NOMO-1 treated with dmso at 0.1 percent for 144 hours (cell line): Measurements from ENCODE around the gene EPB41L1.

Experiments
- DNase-seq: peaks from one replicate; lab custom pipeline; 2025; ENCODE audit not compliant: unreplicated experiment; lab: John Stamatoyannopoulos, UW

The EPB41L1 gene

DNA sequence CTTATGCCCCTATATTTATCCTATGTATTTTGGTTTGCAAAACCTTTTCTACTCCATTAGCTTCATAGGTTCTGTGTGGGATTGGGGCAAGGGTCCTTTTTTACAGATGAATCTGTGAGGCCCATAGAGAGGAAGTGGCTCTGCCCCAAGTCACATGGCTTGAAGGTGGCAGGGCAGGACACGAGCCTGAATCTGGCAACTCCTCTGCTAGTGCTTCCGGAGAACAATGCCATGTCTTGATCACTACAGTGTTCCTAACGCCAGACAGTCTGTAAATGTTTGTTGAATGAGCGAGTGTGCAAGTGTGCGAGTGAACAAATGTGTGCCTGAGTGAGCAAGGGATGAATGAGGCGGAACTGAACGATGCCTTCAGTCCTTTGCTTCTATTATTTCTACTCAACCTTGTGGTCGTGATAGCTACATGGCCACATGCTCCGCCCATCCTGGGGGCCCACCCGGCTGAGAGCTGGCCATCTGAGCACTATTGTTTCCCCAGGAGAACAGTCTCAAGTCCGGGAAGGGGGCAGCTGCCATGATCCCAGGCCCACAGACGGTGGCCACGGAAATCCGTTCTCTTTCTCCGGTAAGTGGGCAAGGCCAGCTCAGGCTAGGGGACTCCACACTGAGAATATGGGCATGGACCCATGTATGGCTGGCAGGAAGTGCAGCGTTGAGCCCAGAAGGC lies 64.0 kb downstream of the EPB41L1 start:
- DNase-seq = no peak

DNA sequence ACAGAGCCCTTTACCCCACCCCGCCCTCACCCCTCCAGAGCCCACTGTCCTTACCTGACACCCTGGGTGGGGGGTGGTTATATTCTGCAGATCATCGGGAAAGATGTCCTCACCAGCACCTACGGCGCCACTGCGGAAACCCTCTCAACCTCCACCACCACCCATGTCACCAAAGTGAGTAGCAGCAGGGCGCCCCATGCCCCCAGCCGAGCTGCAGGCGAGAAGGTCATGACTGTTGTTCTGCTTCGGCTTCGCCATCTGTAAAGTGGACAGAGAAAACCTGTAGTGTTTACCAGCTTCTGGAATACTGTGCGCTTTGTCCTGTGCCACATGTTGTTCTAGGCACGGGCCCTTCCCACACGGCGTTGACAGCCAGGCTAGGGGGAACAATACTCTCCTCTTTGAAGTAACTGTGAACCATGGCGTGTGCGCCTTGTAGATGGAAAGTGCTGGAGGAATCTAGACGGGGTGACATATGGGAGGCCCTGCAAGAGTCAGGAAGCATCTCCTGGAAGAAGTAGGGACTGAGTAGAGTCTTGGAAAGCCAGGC lies 65.2 kb downstream of the EPB41L1 start:
- DNase-seq = no peak

DNA sequence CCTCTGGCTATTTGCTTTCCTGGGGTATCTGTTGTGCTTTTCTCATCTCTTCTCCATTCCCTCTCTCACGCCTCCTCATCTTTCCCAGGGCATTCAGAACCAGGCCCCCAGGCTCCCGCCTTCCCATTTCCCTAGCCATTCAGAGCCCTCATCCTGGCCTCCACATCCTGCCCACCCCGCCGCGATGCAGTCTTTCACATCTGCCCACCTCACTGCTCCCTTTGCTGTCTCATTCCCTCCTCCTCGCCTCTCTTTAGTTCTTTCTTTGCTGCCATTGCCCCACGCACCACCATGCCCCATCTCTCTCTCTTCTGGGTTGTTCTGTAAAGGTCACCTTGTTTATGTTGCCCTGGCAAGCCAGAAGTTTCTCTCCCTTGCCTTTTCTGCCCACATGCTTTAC lies 71.1 kb downstream of the EPB41L1 start:
- no peak for DNase-seq

DNA sequence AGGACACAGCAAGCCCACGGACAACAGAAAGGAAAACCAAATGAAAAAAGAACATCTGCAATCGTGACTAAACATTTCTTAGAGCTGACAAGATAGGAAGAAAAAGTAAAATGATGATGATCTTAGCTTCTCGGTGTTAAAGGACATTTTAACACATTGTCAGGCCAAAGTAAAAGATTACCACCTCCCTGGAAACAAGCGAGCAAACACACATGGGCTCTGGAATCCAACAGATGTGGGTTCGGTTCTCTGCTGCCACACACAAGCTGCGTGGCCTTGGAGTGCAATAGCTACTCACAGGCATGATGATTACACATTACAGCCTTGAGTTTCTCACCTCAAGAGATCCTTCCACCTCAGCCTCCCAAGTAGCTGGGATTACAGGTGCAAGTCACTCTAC lies 74.2 kb downstream of the EPB41L1 start:
- no peak for DNase-seq

DNA sequence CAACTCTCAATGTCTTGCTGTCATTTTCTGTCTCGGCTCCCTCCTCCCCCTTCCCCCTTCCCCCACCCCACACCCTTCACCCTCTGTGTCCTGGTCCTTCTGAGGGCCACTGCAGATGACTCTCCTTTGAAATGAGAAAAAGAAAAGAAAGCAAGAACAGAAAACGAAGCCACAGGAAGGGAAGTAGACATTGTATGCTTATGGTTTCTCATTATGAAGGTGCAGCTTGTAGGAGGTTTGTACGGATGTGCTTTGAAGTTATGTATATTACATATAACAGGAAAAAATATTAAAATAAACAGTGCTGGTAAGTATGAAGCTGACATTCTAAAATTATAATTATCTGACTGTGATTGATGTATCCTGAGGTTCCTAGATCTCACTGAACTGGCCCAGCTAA lies 75.5 kb downstream of the EPB41L1 start:
- no peak for DNase-seq

DNA sequence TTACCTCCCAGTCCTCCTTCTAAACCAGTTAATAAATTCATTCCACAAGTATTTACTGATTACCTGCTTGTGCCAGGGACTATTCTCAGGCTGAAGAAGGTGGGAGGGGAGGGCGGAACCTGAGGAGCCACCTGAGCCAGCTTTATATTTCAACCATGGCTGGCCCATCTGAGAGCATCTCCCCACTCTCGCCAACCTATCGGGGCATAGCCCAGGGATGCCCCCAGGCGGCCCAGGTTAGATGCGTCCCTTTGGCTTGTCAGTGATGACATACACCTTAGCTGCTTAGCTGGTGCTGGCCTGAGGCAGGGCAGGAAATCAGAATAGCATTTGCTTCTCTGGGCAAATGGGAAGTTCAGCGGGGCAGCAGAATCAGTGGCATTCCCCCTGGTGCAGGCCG lies 76.8 kb downstream of the EPB41L1 start:
- DNase-seq = no peak

DNA sequence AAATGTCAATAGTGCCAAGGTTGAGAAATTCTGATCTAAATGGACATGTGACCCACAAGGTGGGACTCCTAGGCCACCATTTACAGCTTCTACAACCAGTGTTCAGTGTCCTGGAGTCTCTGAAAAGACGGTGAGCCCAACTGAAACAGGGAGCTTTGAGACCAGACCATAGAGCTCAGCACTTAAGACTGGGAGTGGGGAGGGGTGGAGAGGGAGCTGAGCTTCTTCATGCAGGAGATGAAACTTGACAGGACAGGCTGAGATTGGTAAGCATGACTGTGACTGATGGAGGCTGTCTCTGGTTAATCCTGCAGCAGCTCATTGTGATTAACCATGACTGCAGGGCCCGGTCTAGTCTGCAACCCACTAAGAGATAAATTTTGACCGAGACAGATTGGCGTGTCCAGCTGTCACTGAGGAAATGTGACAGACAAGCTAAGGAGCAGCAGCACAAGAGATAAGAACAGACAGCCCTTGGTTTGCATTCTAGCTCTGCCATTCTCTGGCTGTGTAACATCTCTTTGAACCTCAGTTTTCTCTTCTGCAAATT lies 80.3 kb downstream of the EPB41L1 start:
- no peak for DNase-seq

DNA sequence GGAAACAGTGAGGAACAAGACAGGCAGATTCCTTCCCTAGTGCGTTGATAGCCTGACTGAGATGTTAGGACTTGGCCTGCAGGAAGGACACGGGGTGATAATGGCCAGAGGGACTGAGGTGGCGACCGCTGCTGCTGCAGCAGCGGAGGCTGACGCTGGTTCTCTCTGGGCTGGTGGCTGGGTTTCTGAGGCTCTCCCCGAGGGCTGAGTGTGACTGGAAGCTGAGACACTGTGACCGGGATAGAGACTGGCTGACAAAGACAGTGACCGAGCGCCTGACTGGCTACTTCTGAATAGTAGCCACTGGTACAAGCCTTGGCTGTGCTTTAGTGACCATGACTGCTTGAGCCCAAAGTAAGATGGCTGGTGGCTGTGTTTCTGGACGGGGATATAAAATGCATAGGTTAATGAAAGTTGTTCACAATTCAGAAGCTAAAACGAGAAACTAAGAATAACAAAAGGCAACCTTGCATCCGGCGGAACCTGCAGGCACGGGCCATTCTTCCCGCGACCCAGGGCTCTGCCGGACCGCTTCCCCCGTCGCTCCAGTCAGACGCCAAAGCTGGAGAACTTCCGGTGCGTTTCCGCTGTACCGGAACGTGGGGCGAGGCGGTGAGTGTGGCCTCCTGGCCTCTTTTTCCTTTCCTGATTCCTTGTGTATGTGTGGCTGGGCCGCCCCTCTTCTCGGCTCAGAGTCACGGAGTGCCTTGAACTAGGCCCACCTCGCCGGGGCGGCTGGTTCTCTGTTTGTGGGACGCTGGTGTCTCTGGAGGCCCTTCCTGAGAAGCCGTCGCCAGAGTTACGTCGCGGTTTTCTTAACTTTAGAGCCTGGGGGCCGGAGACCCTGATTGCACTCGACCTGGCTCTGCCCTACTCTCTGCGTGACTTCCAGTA lies 81.6 kb downstream of the EPB41L1 start, which contains the start of gene AAR2:
Gene AAR2 (plus strand): TSS at position 587 of the 894 bp plus-strand sequence. CDS start 3,391 bp downstream, outside the sequence.
- peak; percentile 81 for DNase-seq

DNA sequence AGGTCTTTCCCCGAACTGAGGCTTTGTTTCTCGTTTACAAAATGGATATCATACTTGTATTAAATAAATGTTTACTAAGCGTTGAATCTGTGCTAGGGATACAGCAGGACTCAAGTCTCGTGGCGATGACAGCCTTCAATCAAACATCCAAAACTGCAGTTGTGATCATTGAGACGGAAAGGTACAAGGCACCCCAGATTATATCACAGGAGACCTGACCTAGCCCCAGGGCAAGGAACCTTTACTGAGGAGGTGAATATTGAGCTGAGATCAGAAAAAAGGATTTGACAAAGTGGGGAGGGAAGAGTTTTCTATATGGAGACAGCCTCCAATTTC lies 82.2 kb downstream of the EPB41L1 start:
- no peak for DNase-seq

DNA sequence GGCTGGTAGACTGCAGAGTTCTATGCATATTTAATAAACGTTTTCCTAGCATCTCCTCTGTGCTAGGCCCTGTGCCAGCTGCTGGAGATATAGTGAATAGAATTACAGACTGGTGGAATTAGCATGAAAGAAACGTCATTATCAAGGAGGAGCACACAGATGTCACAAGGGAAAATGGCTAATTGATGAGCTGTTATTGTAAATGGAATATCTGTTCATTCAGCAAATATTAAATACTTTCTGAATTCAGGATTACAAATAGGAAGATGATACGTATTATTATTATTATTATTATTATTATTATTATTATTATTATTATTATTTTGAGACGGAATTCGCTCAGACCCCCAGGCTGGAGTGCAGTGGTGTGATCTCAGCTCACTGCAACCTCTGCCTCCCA lies 82.9 kb downstream of the EPB41L1 start:
- no peak for DNase-seq

DNA sequence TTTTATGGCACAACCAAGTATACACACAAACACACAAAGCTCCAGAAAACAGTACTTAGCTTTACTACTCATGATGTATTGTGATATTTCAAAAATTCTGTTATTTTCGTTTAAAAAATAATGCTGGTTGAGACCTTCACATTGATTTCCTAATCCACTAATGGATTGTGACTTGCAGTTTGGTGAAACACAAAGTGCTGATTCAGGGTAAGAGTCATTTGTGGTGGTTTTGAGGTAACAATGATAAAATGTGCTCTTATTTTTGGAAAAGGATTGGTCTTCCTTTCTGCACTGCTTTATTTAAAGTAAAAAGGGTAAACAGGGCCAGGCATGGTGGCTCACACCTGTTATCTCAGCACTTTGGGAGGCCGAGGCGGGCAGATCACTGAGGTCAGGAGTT lies 83.6 kb downstream of the EPB41L1 start:
- DNase-seq = no peak

DNA sequence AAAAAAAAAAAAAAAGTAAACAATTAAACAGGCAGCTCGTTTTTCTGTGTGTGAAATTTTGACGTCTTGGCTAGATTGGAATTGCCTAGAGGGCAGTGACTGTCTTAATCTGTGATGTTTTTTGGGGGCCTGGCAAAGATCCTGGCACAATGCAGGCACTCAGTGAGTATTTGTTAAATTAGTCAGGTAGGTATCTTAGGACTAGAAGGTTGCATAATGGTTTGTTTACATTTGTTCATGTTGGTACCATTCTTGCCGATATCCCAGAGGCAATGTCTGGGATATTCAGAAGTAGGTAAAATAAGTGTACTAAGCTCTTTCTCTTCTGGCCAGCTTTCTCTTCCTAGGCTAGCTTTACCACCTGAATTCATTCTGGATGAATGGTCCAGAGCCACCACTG lies 84.2 kb downstream of the EPB41L1 start:
- no peak for DNase-seq

DNA sequence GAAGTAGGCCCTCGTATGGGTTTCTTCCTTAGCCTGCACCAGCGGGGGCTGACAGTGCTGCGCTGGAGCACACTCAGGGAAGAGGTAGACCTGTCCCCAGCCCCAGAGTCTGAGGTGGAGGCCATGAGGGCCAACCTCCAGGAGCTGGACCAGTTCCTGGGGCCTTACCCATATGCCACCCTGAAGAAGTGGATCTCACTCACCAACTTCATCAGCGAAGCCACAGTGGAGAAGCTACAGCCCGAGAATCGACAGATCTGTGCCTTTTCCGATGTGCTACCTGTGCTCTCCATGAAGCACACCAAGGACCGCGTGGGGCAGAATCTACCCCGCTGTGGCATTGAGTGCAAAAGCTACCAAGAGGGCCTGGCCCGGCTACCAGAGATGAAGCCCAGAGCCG lies 85.5 kb downstream of the EPB41L1 start:
- no peak for DNase-seq

DNA sequence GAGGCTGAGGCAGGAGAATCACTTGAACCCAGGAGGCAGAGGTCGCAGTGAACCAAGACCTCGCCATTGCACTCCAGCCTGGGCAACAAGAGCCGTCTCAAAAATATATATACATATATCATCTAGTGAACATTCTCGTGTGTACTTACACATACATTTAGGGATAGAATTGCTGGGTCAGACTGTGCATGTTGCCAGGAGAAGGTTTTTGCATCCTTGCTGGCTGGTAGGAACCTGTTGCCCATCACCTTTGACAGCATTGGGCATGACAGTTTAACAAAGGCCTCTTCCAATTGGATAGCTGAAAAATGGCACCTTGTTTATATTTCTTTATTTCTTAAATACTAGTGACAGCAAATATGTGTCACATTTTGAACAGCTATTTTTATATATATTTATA lies 87.1 kb downstream of the EPB41L1 start:
- no peak for DNase-seq

DNA sequence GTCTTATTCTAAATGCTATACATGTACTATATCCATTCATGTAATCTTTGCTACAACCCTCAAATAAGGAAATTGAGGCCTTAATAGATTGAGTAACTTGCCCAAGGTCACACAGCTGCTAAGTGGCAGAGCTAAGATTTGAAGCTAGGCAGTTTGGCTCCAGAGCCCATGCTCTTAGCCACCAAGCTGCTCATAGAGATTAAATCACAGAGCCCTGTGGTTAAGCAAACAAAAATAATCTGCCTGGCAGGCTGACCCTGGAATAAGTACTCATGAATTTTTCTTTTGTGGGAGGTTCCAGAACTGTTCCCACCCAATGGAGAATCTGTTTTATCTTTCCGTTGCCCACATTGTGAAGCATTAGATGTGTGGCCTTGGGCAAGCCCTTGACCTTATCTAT lies 89.2 kb downstream of the EPB41L1 start:
- no peak for DNase-seq

DNA sequence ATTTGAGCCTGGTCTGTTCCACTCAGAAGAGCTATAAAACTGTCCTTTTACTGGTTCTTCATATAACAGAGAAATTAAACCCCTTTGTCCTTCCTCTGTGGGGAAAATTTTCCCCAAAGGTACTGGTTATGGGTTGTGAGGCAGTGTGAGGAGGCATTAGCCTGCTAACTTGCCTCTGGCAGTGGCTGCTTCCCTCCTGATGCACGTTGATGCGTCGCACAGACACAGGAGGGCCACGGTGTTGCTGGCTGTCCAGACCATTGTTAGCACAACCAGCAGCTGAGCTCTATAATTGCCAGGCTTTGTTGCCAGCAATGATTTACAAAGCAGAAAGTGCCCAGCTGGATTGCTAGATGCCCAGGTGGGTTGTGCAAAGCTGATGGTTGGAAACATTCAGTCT lies 91.9 kb downstream of the EPB41L1 start:
- DNase-seq = no peak

DNA sequence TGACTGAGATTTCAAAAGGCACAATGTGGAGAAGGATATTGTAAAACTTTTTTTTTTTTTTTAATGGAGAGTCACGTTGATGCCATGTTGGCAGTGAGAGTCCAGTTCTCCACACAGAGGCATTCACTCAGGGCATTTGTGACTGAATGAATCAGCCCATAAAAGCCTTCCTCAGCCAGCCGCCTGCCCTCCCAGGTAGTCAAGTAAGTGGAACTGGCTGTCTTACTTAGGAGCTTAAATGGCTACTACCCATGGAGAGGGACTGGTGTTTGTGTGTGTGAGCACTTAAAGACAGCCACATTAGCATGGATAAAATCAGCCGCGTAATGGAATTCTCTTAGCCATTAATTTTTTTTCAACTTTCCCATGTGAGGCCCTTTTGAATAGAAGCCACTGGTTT lies 94.3 kb downstream of the EPB41L1 start:
- no peak for DNase-seq

DNA sequence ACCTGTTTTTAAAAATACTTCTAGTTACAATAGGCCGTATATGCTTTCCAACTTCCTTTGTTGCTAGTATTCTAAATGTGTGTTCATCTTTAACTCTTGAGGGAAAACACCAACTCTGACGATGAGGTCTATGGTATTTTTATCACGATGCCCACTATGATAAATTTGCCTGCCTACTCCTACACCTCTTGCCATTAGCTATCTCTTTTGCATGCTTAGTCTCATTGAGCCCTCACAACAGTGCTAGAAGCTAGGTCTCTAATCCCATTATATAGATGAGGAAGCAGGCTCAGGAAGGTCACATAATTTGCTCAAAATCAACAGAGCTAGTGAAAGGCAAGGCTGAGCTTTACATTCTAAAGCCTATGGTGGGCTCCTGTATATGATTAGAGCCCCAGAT lies 94.9 kb downstream of the EPB41L1 start:
- DNase-seq = no peak

DNA sequence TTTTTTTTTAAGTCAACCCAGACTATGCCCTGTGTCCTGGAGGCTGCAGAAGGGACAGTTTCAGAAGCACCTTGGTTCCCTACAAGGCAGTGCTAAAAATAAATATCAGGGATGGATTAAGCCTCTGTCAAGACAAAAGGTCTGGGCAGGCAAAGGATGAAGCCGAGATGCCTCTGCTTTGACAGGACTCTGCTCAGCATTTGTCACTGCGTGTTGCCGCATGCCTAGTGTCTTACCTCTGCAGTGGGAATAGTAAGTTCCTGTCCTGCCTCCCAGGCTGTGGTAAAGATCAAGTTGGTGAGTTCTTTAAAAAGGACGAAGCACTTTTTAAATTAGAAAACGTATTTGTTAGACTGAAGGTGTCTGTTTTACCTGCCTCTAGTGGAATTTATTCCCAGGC lies 96.9 kb downstream of the EPB41L1 start:
- no peak for DNase-seq

DNA sequence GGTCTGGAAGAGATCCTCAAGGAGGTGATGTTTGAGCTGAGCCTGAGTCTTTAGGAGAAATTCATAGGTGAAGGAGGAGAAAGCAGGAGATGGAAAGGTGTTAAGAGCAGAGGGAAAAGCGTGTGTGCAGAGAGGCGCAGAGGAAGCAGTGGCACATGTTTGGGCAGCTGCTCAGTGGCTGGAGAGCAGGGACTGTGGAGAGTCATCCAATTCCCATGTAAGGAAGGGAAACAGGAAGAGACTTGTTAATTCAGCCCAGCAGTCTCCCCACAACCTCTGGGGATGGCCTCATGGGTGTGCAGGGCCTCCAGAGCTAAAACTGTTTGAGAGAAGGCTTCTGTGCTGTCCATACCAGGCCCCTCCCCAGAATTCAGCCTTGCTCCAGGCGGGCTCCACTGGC lies 98.0 kb downstream of the EPB41L1 start:
- no peak for DNase-seq

DNA sequence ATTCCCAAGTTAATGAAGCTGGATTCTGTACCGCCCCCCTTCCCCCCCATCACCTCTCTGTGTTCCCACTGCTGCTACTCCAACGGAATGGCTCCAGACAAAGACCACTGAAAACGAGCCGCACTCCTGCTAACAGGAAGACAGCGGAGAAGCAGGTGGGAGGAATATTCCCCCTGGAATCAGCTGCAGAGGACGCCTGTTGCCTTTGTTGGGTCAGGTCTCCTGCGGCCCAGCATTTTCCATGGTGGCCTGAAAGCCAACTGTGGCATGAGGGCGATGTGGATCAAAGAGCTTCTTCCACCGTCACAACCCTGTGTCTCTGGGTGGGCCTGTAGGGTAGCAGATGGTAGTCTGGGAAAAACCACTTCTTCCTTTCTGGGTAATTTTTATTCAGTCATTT lies 98.5 kb downstream of the EPB41L1 start:
- no peak for DNase-seq

DNA sequence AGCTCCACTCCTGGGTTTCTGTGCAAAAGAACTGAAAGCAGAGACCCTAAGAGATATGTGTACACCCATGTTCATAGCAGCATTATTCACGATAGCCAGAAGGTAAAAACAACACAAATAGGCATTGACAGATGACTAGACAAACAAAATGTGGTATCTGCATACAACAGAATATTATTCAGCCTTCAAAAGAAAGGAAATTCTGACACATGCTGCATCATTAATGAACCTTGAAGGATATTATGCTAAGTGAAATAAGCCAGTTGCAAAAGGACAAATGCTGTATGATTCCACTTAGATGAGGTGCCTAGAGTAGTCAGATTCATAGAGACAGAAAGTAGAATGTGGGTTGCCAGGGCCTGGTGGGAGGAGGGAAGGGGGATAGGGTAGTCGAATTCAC lies 99.5 kb downstream of the EPB41L1 start:
- no peak for DNase-seq
